GM18502 (cell line): ENCODE results near the gene DIS3L2.
"Not testable (repeated sequence)": the region's sequence is repeated elsewhere in the genome, so short reads cannot be mapped to it uniquely, and the experiment has no call there.

Experiments used
- ATAC-seq: cut with Tn5 transposase; IDR thresholded peaks from one replicate; pipeline ENCODE4 v1.9.1; 2021; ENCODE audit warnings: mild to moderate bottlenecking; ENCODE audit not compliant: unreplicated experiment, poor library complexity

DIS3L2 gene

GRCh38 chr2:232326274-232327104, 365.0 kb downstream of the DIS3L2 start:
- ATAC-seq = not testable (repeated sequence)

GRCh38 chr2:232327105-232328031, 365.9 kb downstream of the DIS3L2 start:
- ATAC-seq = no peak

- peak; percentile 43 for ATAC-seq
These were observed 366.5 kb downstream of the DIS3L2 start for GRCh38 chr2:232328032-232328422.

- ATAC-seq = no peak
These were observed 367.3 kb downstream of the DIS3L2 start for GRCh38 chr2:232328516-232329460.

- ATAC-seq = no peak
These were observed 368.2 kb downstream of the DIS3L2 start for GRCh38 chr2:232329716-232330067.

- no peak for ATAC-seq
These were observed 368.8 kb downstream of the DIS3L2 start for GRCh38 chr2:232330068-232330999.

- not testable (repeated sequence) for ATAC-seq
These were observed 369.5 kb downstream of the DIS3L2 start for GRCh38 chr2:232331061-232331460.

GRCh38 chr2:232331641-232332040, 370.1 kb downstream of the DIS3L2 start:
- ATAC-seq = not testable (repeated sequence)

- ATAC-seq = not testable (repeated sequence)
These were observed 370.9 kb downstream of the DIS3L2 start for GRCh38 chr2:232332244-232332939.

- no peak for ATAC-seq
These were observed 371.4 kb downstream of the DIS3L2 start for GRCh38 chr2:232332940-232333259.

- ATAC-seq = no peak
These were observed 372.0 kb downstream of the DIS3L2 start for GRCh38 chr2:232333361-232334135.

GRCh38 chr2:232334136-232334884, 372.8 kb downstream of the DIS3L2 start:
- ATAC-seq = not testable (repeated sequence)

GRCh38 chr2:232334885-232335205, 373.3 kb downstream of the DIS3L2 start:
- ATAC-seq = not testable (repeated sequence)

- not testable (repeated sequence) for ATAC-seq
These were observed 373.8 kb downstream of the DIS3L2 start for GRCh38 chr2:232335206-232335858.

- ATAC-seq = no peak
These were observed 374.3 kb downstream of the DIS3L2 start for GRCh38 chr2:232335859-232336215.

- no peak for ATAC-seq
These were observed 374.8 kb downstream of the DIS3L2 start for GRCh38 chr2:232336241-232336736.
